Body of pancreas (tissue), 4 donors: ENCODE measurements around the gene ARF1. TPM values are rescaled to one million over a fixed set of nuclear protein-coding genes. Genes with fewer than 3 reads are reported as not detected.

Source experiments
- ATAC-seq: fragments of 150-250 bp; one replicate; pipeline ENCODE4 v1.9.1; 2016
- DNase-seq, 4 donors: peaks; one replicate each; pipeline ENCODE4 v3.0.0-alpha.2; 2019
- H3K27ac ChIP-seq, 4 donors: fragments of 200-600 bp; sonication (generic); 1 replicate in 3 of 4; 2 replicates in 1 of 4; pipeline versions ENCODE4 v1.5.1 to v1.6.1; 2016 to 2019; ENCODE audit warnings: mild to moderate bottlenecking in 1 of 4, mixed read lengths in 1 of 4, moderate library complexity in 1 of 4
- H3K27me3 ChIP-seq, 2 donors: fragments of 200-600 bp; sonication (generic); one replicate each; pipeline ENCODE4 v1.6.0; 2016; ENCODE audit warnings: mild to moderate bottlenecking in 1 of 2
- H3K36me3 ChIP-seq, 2 donors: fragments of 200-600 bp; sonication (generic); replicated peaks in 1 of 2; 2 replicates each; pipeline ENCODE4 v1.5.1; 2016; ENCODE audit warnings: low read depth in 2 of 2; ENCODE audit not compliant: insufficient read depth in 1 of 2
- H3K4me1 ChIP-seq: fragments of 200-600 bp; sonication (generic); one replicate; pipeline ENCODE4 v1.6.0; 2016
- H3K4me3 ChIP-seq, 2 donors: fragments of 200-600 bp; sonication (generic); 1 replicate in 1 of 2; 2 replicates in 1 of 2; pipeline ENCODE4 v1.5.1; 2016 to 2019
- H3K9me3 ChIP-seq, 3 donors: fragments of 200-600 bp; sonication (generic); 1 replicate in 2 of 3; 2 replicates in 1 of 3; pipeline ENCODE4 v1.5.1; 2016
- POLR2A ChIP-seq, 3 donors: fragments of 450-650 bp; IDR thresholded peaks; one replicate each; pipeline ENCODE4 v1.6.1; 2016; ENCODE audit warnings: antibody characterized with exemption in 3 of 3, mild to moderate bottlenecking in 2 of 3
- WGBS, 2 donors: methylation state at CpG; one replicate each; pipeline ENCODE4 v1.1.5; 2017; 5-methylcytosine and 5-hydroxymethylcytosine counted together
- intact Hi-C: fragments of 100-400 bp; cut with DNase I; formaldehyde crosslinking; loops from one replicate; pipeline ENCODE4 v1.15.1; 2023
- total RNA-seq, 2 donors: library from RNA; depleted of rRNA; stranded (reverse); fragments of >200 nt; gene quantifications; one replicate each; pipeline ENCODE4 v1.1.0, GENCODE V29; 2016
- TF ChIP-seq, protein P1 (sequence below), 7 experiments: fragments of 450-650 bp in 4 of 7; fragments of 200-600 bp in 3 of 7; sonication (generic) in 3 of 7; IDR thresholded peaks; one replicate each; pipeline ENCODE4 v1.5.1; 2016 to 2019; ENCODE audit warnings: antibody characterized with exemption in 7 of 7

Gene ARF1
- total RNA-seq, 2 donors from 2014 or later: 158 to 203 TPM

DNA sequence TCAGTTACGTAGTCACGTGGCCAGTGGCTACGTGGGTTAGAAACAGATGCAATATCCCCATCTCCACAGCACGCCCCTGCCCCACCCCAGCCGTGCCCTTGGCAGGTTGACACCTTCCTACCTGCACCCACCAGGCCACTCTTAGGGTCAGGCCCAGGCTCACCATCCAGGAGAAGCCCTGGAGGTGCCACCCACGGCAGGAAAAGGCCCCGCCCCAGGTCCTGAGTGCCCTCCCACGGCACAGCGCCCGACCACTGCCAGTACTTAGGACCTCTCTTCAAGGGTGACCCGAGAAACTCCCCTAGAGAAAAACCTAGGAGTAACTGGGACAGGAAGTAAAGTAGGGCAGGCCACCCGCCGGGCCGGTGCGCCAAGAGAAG is 19.1 kb downstream of the ARF1 start:
- 18 to 20% methylated on average over 15 of the region's 15 CpGs for WGBS, 2 donors
- no peak for DNase-seq
- no peaks in the 10 kb centered on the region for H3K27me3 ChIP-seq
- no peak for ATAC-seq
- TF ChIP-seq, protein P1, sequence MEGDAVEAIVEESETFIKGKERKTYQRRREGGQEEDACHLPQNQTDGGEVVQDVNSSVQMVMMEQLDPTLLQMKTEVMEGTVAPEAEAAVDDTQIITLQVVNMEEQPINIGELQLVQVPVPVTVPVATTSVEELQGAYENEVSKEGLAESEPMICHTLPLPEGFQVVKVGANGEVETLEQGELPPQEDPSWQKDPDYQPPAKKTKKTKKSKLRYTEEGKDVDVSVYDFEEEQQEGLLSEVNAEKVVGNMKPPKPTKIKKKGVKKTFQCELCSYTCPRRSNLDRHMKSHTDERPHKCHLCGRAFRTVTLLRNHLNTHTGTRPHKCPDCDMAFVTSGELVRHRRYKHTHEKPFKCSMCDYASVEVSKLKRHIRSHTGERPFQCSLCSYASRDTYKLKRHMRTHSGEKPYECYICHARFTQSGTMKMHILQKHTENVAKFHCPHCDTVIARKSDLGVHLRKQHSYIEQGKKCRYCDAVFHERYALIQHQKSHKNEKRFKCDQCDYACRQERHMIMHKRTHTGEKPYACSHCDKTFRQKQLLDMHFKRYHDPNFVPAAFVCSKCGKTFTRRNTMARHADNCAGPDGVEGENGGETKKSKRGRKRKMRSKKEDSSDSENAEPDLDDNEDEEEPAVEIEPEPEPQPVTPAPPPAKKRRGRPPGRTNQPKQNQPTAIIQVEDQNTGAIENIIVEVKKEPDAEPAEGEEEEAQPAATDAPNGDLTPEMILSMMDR (IDR thresholded peaks at IDR 0.05): no peak
- no peak for TF ChIP-seq POLR2A (IDR thresholded peaks at IDR 0.05)
- no peak overlapping the region for H3K4me3 ChIP-seq
- intact Hi-C loops: no loop called here
- H3K4me1 ChIP-seq: peaks cover 48% of the 10 kb centered on the region
- peaks cover 7 to 16% of the 10 kb centered on the region in 2 donors for H3K36me3 ChIP-seq
- H3K27ac ChIP-seq: peak overlapping the region; percentile 82 to 97 (median 92)
- no peaks in the 10 kb centered on the region for H3K9me3 ChIP-seq

DNA sequence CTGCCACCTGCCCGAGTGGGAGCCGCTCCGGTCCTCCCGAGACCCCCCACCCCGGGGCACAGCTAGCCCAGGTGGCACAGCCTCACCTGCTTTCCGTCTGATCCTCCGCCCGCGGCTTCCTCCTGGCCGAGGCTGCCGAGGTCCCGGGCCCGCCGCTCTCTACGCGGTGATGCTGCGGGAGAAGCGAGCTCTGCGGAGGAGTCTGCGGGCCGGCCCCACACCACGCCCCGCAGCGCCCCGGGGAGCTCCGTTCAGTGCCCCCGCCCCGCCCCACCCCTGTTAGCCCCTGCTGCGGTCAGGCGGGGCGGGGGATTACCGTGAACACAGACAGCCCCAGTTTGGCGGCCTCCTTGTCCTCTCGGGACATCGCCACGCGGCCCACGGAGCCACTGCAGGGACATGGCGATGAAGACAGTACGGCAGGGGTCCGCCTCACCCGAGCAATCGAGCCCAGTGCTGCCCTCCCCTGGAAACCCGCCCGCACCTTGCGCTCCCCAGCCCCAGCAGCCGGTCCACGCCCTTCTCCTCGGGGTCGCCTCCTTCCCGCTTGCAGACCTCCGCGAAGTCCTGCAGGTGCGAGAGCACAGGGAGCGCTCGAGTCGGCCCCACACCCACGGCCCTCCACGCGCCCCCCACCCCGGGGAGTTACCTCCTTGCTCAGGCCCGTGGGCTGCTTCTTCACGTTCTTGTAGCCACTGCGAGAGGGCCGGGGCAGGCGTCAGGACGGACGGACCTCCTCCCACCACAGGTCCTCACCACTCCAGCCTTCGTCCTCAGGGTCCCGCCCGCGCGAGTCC is 19.7 kb downstream of the ARF1 start:
- peak overlapping the region; percentile 82 to 97 (median 92) for H3K27ac ChIP-seq
- H3K36me3 ChIP-seq: peaks cover 6 to 15% of the 10 kb centered on the region in 2 donors
- no peaks in the 10 kb centered on the region for H3K27me3 ChIP-seq
- WGBS, 2 donors: 2 to 4% methylated on average over 17 to 68 of the region's 73 CpGs
- ATAC-seq: peak; percentile 9
- H3K9me3 ChIP-seq: no peaks in the 10 kb centered on the region
- intact Hi-C loops: no loop called here
- DNase-seq: peak; percentile 50 to 63 (median 54)
- peaks cover 42% of the 10 kb centered on the region for H3K4me1 ChIP-seq
- peak overlapping the region; percentile 48 to 73 for H3K4me3 ChIP-seq
- TF ChIP-seq, protein P1 (IDR thresholded peaks at IDR 0.05): peak in 2 of 7 experiments; percentile 7 to 8
- no peak for TF ChIP-seq POLR2A (IDR thresholded peaks at IDR 0.05)

DNA sequence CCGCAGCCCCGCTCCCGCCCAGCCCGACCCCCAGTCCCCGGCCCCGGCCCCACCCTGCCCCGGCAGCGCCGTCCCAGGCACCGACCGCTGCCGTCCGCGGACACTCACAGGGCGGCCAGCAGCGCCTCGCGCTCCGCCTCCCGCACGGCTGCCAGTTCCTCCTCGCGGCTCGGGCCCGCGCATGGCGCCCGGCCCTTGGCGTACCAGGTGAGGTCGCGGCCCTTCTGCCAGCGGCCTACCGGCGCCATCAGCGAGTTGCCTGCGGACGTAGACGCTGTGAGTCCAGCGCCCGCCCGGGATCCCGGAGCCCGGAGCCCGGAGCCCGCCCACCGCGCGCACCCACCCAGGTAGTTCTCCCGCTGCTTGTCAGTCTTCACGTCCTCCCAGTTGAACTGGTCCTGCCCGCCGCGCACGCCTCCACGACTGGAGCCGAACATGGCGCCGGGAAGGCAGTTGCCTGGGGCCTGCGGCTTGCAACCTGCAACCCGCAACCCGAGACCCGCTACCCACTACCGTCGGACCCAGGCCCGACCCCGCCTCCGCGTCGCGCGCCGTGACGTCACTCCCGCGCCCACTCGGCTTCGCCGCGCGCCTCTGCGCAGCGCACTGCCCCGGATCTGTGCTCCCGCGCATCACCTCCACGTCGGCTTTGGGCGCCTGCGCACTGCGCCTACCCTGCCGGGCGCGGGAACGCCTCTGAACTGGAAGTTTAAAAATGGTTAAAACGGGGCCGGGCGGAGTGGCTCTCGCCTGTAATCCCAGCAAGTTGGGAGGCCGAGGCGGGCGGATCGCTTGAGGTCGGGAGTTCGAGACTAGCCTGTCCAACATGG is 20.5 kb downstream of the ARF1 start, which contains the start of gene C1orf35:
TSS of gene C1orf35 (minus strand) at position 535 of the 830 bp plus-strand sequence. CDS start at position 437, 98 bp downstream.
- DNase-seq (peak; percentile 92 to 94 (median 94)), ATAC-seq (peak; percentile 87)
- TF ChIP-seq, protein P1 (IDR thresholded peaks at IDR 0.05): peak in 1 of 7 experiments; percentile 19
- TF ChIP-seq POLR2A (IDR thresholded peaks at IDR 0.05): peak; percentile 52 to 82 (median 72)
- Histone ChIP-seq H3K9me3 (no peaks in the 10 kb centered on the region), H3K27ac (peak within 1 kb of the TSS; percentile 82 to 97 (median 92)), H3K4me1 (peaks cover 45% of the 10 kb centered on the region), H3K36me3 (peaks cover 0 to 10% of the 10 kb centered on the region in 2 donors), H3K4me3 (peak within 1 kb of the TSS; percentile 48 to 73), H3K27me3 (no peaks in the 10 kb centered on the region)
- intact Hi-C loops: no loop called here
- 0% methylated on average over 10 to 101 of the region's 104 CpGs for WGBS, 2 donors

DNA sequence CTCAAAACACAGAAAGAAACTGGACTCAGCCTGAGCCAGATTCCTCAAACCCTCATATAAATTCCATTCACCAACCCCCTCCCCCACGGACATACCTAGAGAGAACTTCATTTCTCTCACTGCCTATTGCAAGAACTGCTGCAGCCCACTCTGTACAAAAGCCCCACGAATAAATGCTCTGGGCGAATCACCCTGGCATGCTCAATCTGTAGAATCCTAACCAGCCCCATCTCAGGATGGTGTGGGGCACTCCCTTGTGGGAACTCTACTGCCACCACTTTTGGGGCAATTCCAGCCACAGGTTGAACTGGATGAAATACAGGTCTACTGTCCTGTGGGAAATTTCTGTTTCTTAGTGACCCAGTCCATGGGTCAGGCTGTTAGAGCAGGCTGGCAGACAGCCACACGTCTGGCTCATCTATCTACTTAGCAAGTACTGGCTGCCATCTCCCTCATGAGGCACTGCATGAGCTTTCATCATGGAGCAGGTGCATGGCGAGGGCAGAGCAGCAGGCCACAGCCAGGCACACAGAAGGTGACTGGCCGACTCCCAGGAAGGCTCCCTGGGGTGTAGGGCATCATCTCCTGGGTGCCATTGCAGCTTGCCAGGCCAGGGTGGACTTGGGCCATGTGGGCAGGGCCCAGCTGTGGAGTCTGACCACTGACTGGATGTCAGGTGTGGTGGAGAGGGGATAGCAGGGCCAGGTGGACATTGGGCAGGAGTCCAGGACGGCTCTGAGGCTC is 22.2 kb downstream of the ARF1 start:
- intact Hi-C loops: no loop called here
- Histone ChIP-seq H3K36me3 (peaks cover 0 to 4% of the 10 kb centered on the region in 2 donors), H3K27ac (peak overlapping the region in 1 of 4 donors; percentile 95), H3K9me3 (no peaks in the 10 kb centered on the region), H3K27me3 (no peaks in the 10 kb centered on the region), H3K4me1 (peaks cover 53% of the 10 kb centered on the region), H3K4me3 (no peak overlapping the region)
- TF ChIP-seq, protein P1 (IDR thresholded peaks at IDR 0.05): no peak
- TF ChIP-seq POLR2A (IDR thresholded peaks at IDR 0.05): no peak
- DNase-seq (peak in 1 of 4 donors; percentile 4), ATAC-seq (no peak)
- 41 to 45% methylated on average over 4 to 7 of the region's 7 CpGs for WGBS, 2 donors
